T47D (cell line): ENCODE measurements around the gene HACD4.

Source experiments
- DNase-seq, 2 experiments: peaks; one replicate each; pipeline versions ENCODE4 v3.0.0 to v3.0.0-alpha.2; 2011 to 2012; ENCODE audit warnings: low read depth in 1 of 2, low spot score in 1 of 2
- JUND ChIP-seq: IDR thresholded peaks from 2 replicates; pipeline ENCODE4 v1.6.1; 2012; ENCODE audit warnings: low read depth
- in situ Hi-C: cut with HindIII; loops from 2 replicates; pipeline ENCODE4 v1.10.0; 2016; ENCODE audit warnings: low sequenced_read_pairs, low pct_unique_long_range_greater_than_20kb

The HACD4 gene

GRCh38 chr9:21039302-21039701 is 7.9 kb upstream of the HACD4 start:
- no peak for DNase-seq
- TF ChIP-seq JUND: no peak
- in situ Hi-C loops: no loop called here

DNA sequence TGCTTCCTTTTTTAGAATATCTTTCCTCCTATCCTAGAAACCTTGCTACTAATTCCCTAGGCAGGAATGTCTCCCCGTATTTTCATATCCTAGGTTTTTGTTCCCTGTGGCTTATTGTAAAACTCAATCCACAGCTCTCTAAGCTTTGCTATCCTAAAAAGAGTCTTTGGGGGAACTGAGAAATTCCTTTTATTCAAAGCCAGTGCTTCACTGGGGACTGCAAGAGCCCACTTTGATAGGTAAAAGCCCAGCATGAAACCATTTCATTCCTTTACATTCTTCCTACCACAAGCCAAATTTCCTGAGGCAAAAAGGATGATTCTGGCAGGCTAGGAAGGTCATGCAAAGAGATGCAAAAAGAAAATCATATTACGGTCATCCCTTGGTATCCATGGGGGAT is 5.8 kb upstream of the HACD4 start:
- no peak for TF ChIP-seq JUND
- no peak for DNase-seq
- in situ Hi-C loops: no loop called here

GRCh38 chr9:21031808-21032183 is 356 bp upstream of the HACD4 start:
- no peak for TF ChIP-seq JUND
- in situ Hi-C loops: no loop called here
- DNase-seq: no peak

GRCh38 chr9:21030389-21031035 is 928 bp downstream of the HACD4 start:
- peak; percentile 13 to 32 for DNase-seq
- no peak for TF ChIP-seq JUND
- in situ Hi-C loops: no loop called here

- in situ Hi-C loops: no loop called here
These were observed 1.8 kb downstream of the HACD4 start for GRCh38 chr9:21029661-21030060.

DNA sequence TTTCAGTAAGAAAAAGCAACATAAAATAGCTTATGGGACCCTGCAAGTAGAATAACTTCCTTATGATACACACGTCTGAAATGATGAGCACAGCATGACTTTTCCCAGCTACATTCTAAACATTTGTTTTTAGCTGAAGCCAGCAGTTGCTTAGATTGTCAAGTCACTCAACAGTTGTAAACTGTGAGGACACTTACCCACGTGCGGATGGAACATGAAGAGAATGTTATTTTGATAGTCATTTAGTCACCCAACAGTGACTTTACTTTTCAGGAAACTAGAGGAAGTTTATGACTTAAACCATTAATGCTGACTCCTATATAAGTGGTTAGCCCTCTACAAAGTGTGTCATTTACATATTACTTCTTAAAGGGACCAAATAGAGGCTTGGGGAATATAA is 3.0 kb downstream of the HACD4 start:
- TF ChIP-seq JUND: no peak
- in situ Hi-C loops: no loop called here

More at GRCh38 chr9:21029661-21030060, 1.8 kb downstream of the HACD4 start:
- DNase-seq: peak in 1 of 2 experiments; percentile 9
- no peak for TF ChIP-seq JUND

GRCh38 chr9:21027295-21027694 is 4.1 kb downstream of the HACD4 start:
- no peak for DNase-seq
- in situ Hi-C loops: no loop called here
- no peak for TF ChIP-seq JUND

More for the DNA sequence above, 3.0 kb downstream of the HACD4 start:
- no peak for DNase-seq

DNA sequence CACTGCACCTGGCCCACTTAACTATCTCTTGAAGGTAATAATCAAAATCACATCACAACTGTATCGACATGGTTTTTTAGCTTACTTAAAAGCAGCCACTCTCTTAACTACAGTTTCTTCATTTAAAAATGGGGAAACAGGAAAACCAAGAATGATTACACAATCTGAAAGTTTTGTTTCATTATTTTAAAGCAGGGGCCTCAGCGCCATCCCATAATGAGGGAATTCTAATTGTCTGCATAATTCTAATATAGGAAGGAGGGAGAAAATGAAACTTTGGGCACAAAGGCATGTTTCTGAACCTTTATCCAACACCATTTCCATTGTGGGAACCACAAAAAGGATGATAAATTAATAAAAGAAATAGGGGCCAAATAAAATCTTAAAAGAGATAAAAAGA is 7.6 kb downstream of the HACD4 start:
- TF ChIP-seq JUND: no peak
- in situ Hi-C loops: no loop called here
- no peak for DNase-seq

DNA sequence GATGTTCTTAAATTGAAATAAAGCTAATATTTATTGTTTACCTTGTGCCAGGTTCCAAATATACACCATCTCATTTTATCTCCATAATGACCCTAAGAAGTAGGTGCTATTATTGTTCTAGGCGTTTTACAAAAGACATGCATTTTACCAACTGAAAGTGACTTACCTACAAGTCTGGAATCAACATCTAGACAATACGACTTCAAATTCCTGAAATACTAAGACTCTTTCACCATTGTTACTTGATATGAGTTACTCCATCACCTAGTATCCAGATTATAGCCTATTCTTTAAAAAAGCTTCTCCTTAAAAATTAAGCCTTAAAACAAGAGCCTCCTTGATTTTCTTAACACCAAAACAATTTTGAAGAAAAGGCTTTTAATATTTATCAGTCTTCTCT is 13.3 kb downstream of the HACD4 start:
- in situ Hi-C loops: no loop called here
- DNase-seq: no peak
- no peak for TF ChIP-seq JUND

GRCh38 chr9:21016701-21017491 is 14.5 kb downstream of the HACD4 start:
- in situ Hi-C loops: no loop called here
- TF ChIP-seq JUND: no peak
- DNase-seq: no peak

GRCh38 chr9:21015995-21016394 is 15.4 kb downstream of the HACD4 start:
- TF ChIP-seq JUND: no peak
- in situ Hi-C loops: no loop called here
- DNase-seq: no peak

- in situ Hi-C loops: no loop called here
- DNase-seq: no peak
- no peak for TF ChIP-seq JUND
These were observed 16.2 kb downstream of the HACD4 start for GRCh38 chr9:21015129-21015815.

- DNase-seq: no peak
- TF ChIP-seq JUND: no peak
- in situ Hi-C loops: no loop called here
These were observed 29.4 kb downstream of the HACD4 start for GRCh38 chr9:21002040-21002439.
